ENCODE results near the gene DLGAP4.

- TF ChIP-seq GABPA (IDR thresholded peaks at IDR 0.05; ENCODE audit: low read depth, low read length), result no peak
- no peak for TF ChIP-seq GABPA (CRISPR knock-in tag; IDR thresholded peaks at IDR 0.05; ENCODE audit: low read depth)
- peak; percentile 31; the same call in 1 of the 2 replicates for TF ChIP-seq CTCF (CRISPR knock-in tag; IDR thresholded peaks at IDR 0.05)
- TF ChIP-seq ZNF747 (CRISPR knock-in tag; IDR thresholded peaks at IDR 0.05; ENCODE audit: borderline replicate concordance), result 0 out of 2 replicates have a peak, but pooled peaks have one; percentile 67
- TF ChIP-seq ZNF816 (CRISPR knock-in tag; IDR thresholded peaks at IDR 0.05; ENCODE audit: borderline replicate concordance), result no peak; the same call in 1 of the 2 replicates
Measured at GRCh38 chr20:36460648-36461599, 154.8 kb downstream of the DLGAP4 start.

Measured in HepG2 (cell line).